CD4-positive, alpha-beta T cell treated with Interleukin-12 subunit alpha and Interleukin-12 subunit beta, for 1 hour (primary cell): Measurements from ENCODE around the gene NOCT.
"Not testable (repeated sequence)": the region's sequence is repeated elsewhere in the genome, so short reads cannot be mapped to it uniquely, and the experiment has no call there.

ENCODE experiments used
- DNase-seq: peaks from one replicate; pipeline ENCODE4 v3.0.0-alpha.2; 2020

NOCT gene

GRCh38 chr4:139015269-139015947 is at the start of gene NOCT:
Gene NOCT, plus strand, starts transcription at chr4:139015781. Its CDS starts 201 bp downstream, at chr4:139015982.
- DNase-seq = peak; percentile 94

GRCh38 chr4:138967313-138967712 is 48.3 kb upstream of the NOCT start:
- DNase-seq = no peak

GRCh38 chr4:138972956-138973801 is 42.4 kb upstream of the NOCT start:
- DNase-seq = no peak

GRCh38 chr4:138975225-138975624 is 40.4 kb upstream of the NOCT start:
- DNase-seq = no peak

GRCh38 chr4:138976526-138976925 is 39.1 kb upstream of the NOCT start:
- DNase-seq = no peak

- DNase-seq = no peak
Measured at GRCh38 chr4:138977524-138977923, 38.1 kb upstream of the NOCT start.

- DNase-seq = no peak
Measured at GRCh38 chr4:138978028-138978585, 37.5 kb upstream of the NOCT start.

GRCh38 chr4:138978600-138978999 is 37.0 kb upstream of the NOCT start:
- no peak for DNase-seq

GRCh38 chr4:138979742-138980141 is 35.8 kb upstream of the NOCT start:
- no peak for DNase-seq

GRCh38 chr4:138981930-138982390 is 33.6 kb upstream of the NOCT start:
- no peak for DNase-seq

- no peak for DNase-seq
Measured at GRCh38 chr4:138982754-138983153, 32.8 kb upstream of the NOCT start.

- DNase-seq = no peak
Measured at GRCh38 chr4:138983690-138984089, 31.9 kb upstream of the NOCT start.

- no peak for DNase-seq
Measured at GRCh38 chr4:138984647-138985046, 30.9 kb upstream of the NOCT start.

GRCh38 chr4:138992676-138993075 is 22.9 kb upstream of the NOCT start:
- no peak for DNase-seq

GRCh38 chr4:138996090-138996489 is 19.5 kb upstream of the NOCT start:
- DNase-seq = no peak

GRCh38 chr4:138999666-139000065 is 15.9 kb upstream of the NOCT start:
- no peak for DNase-seq

- not testable (repeated sequence) for DNase-seq
Measured at GRCh38 chr4:139000134-139000533, 15.4 kb upstream of the NOCT start.

- not testable (repeated sequence) for DNase-seq
Measured at GRCh38 chr4:139001430-139001829, 14.2 kb upstream of the NOCT start.

- DNase-seq = not testable (repeated sequence)
Measured at GRCh38 chr4:139003668-139004067, 11.9 kb upstream of the NOCT start.

- DNase-seq = no peak
Measured at GRCh38 chr4:139005774-139006173, 9.8 kb upstream of the NOCT start.

GRCh38 chr4:139007640-139008039 is 7.9 kb upstream of the NOCT start:
- no peak for DNase-seq

- not testable (repeated sequence) for DNase-seq
Measured at GRCh38 chr4:139008278-139008677, 7.3 kb upstream of the NOCT start.

- DNase-seq = no peak
Measured at GRCh38 chr4:139009702-139010101, 5.9 kb upstream of the NOCT start.
